ENCODE results near the gene MRTO4.
"Not testable (repeated sequence)": the region's sequence is repeated elsewhere in the genome, so short reads cannot be mapped to it uniquely, and the experiment has no call there.

The MRTO4 gene

DNA sequence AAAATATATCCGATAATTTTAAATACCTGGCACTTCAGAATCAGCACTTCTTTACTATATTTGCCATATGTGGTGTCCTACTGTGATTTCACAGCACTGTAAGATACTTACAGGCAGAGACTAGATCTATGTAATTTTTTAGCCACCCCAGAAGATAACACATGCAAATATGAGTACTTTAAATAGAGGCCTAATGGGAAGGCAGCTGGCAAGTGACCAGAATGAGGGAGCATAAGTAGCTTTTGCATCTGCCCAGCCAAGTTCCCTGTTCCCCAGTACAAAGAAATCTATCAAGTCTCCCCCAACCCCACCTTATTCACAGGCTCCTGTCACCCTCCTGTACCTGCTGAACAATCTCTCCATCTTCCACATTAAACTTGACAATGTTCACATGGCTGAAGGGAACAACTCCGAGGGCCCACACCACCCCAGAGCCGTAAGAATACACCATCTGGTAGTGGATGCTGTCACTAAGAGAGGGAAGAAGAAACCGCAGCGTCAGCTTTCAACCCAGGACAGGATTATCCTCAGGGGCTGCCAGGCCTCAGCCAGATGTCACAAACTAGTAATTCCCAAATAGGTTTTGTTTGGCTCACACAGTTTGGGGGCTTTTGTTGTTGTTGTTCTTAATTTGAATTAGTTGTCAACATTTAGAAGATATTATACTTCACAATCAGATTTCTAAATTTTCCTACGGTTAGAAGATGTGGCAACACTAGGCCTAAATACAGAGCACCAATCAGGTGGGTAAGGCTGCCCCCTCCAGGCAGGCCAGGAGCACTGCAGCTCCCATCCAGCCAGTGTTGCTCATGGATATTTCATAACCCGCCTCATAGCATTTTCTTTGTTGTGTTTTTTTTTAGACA, 10.7 kb upstream of the MRTO4 start:
- no peaks in the 10 kb centered on the region for H3K4me1 Mint-ChIP-seq
- ATAC-seq (replicated peaks): peak; percentile 84 to 92
- peak; percentile 31 for DNase-seq
- H3K36me3 Mint-ChIP-seq: peaks cover 48 to 61% of the 10 kb centered on the region in 2 donors
- H3K27me3 Mint-ChIP-seq: no peaks in the 10 kb centered on the region
- no peak overlapping the region for H3K27ac Mint-ChIP-seq
- H3K9me3 Mint-ChIP-seq: no peaks in the 10 kb centered on the region
- H3K4me3 Mint-ChIP-seq: no peak overlapping the region

DNA sequence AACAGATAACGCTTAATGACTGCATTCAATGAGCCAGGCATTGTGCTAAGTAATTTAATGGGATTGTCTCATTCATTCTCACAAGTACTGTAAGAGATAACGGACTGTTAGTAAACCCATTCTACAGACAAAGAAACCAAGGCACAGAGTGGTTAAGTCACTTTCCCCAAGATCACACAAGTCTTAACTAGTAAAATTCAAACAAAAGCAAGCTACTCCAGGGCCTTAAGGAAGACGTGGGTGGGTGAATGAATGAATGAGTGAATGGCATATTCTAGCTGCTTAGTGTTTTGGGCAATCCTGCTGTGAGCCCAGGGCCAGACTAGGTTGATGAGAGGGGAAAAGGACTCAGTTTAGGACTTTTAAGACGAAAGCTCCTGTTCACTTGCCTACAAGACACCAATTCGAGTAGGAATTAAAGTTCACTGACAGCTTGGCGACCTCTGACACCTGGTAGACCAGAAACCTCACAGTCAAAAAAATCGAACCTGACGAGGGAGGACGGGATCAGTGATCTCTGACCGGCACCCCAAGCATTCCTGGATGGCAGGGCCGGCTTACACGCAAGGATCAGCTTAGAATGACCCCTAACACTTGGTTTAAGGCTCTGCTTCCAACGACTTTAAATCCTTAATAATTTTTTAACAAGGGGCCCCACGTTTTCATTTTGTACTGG, 838 bp upstream of the MRTO4 start:
- peaks cover 22 to 30% of the 10 kb centered on the region in 2 donors for H3K4me1 Mint-ChIP-seq
- no peaks in the 10 kb centered on the region for H3K27me3 Mint-ChIP-seq
- no peak for DNase-seq
- peak overlapping the region; percentile 98 for H3K4me3 Mint-ChIP-seq
- peak overlapping the region; percentile 99 for H3K27ac Mint-ChIP-seq
- H3K36me3 Mint-ChIP-seq: peaks cover 6 to 23% of the 10 kb centered on the region in 2 donors
- no peaks in the 10 kb centered on the region for H3K9me3 Mint-ChIP-seq
- ATAC-seq (replicated peaks): no peak

DNA sequence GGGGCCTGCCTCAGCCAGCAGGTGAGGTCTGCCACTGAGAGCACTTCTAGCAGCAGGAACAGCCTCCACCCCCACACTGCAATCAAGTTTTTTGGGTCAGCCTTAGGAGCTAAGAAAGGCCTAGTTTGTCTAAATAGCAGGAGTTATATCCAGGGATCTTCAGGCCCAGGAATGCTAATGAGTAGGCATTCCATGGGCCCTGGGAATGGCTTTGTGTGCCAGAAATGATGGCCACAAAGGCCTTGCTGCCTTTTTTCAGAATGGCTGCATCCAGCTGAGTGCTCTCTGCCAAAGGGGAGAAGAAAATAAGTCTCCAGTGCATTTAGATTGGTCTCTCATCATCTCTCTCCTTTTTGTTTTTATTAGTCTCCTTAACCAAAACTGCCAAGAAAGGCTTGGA, 2.8 kb downstream of the MRTO4 start:
- Mint-ChIP-seq H3K27ac (peak overlapping the region; percentile 76), H3K4me3 (no peak overlapping the region), H3K27me3 (no peaks in the 10 kb centered on the region), H3K4me1 (peaks cover 27 to 30% of the 10 kb centered on the region in 2 donors), H3K36me3 (peaks cover 26 to 44% of the 10 kb centered on the region in 2 donors), H3K9me3 (no peaks in the 10 kb centered on the region)
- DNase-seq (no peak), ATAC-seq (replicated peaks) (no peak)

DNA sequence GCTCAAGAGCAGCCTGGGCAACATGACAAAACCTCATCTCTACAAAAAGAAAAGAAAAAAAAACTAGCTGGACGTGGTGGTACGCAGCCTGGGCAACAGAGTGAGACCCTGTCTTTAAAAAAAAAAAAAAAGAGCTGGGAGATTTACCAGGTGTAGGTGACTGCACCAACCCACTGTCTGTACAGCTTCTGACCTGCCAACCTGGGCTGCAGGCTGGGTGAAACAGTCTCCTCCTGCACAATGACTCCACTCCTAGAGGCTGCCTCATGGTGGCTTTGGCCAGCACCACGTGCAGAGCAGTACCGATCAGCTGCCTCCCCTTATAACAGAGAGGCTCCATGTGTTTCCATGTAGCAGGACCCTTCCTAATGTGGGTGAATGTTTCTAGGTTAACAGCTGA, 3.7 kb downstream of the MRTO4 start:
- Mint-ChIP-seq H3K4me1 (peaks cover 26 to 30% of the 10 kb centered on the region in 2 donors), H3K27ac (no peak overlapping the region), H3K36me3 (peaks cover 33 to 53% of the 10 kb centered on the region in 2 donors), H3K27me3 (no peaks in the 10 kb centered on the region), H3K9me3 (no peaks in the 10 kb centered on the region), H3K4me3 (no peak overlapping the region)
- ATAC-seq (replicated peaks) (no peak), DNase-seq (no peak)

DNA sequence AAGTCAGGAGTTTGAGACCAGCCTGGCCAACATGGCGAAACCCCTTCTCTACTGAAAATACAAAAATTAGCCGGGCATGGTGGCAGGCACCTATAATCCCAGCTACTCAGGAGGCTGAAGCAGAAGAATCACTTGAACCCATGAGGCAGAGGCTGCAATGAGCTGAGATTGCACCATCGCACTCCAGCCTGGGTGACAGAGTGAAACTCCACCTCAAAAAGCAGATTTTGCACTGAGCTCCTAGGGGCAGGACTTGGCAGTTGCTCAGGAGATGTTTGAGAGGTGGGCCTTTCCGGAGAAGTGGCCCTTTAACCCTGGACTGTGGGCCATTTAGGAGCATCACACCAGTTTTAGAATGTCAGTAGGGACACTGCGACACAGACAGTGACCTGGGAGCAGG, 4.7 kb downstream of the MRTO4 start:
- H3K27me3 Mint-ChIP-seq; DNase-seq; H3K27ac Mint-ChIP-seq; H3K4me3 Mint-ChIP-seq; H3K9me3 Mint-ChIP-seq; ATAC-seq (replicated peaks): not testable (repeated sequence)
- Mint-ChIP-seq H3K36me3 (peaks cover 36 to 57% of the 10 kb centered on the region in 2 donors), H3K4me1 (peaks cover 22 to 27% of the 10 kb centered on the region in 2 donors)

DNA sequence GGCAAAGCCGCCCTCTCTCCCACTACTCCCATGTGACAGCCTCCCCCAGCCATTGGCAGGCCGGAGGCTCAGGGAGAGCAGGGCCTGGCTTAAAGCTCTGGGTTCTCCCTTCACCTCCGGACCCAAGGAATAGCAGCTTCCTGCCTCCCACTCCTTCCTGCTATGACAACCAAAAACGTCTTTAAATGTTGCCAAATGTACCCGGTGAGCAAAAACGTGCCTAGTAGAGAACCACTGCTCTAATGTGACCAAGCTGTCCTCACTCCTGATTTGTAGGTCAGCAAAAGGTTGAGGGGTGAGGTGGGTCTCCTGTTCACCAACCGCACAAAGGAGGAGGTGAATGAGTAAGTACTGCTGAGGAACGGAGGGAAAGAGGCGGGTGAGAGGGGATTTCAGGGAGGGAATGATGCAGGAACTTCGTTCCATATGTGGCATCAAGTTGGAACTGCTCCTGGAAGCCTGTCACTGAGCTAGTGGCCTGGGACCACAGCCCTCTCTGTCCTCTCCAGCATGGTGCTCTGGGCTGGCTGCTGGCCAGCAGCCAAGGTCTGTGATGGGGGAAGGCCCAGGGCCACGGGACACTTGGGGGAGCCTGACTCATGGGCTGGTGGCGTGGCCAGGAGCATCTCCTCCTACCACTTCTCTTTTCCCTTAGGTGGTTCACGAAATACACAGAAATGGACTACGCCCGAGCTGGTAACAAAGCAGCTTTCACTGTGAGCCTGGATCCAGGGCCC, 5.7 kb downstream of the MRTO4 start:
- Mint-ChIP-seq H3K27me3 (no peaks in the 10 kb centered on the region), H3K4me1 (peaks cover 20 to 27% of the 10 kb centered on the region in 2 donors), H3K9me3 (no peaks in the 10 kb centered on the region), H3K27ac (peak overlapping the region; percentile 73), H3K4me3 (no peak overlapping the region), H3K36me3 (peaks cover 36 to 53% of the 10 kb centered on the region in 2 donors)
- ATAC-seq (replicated peaks) (peak; percentile 42 to 45), DNase-seq (no peak)

DNA sequence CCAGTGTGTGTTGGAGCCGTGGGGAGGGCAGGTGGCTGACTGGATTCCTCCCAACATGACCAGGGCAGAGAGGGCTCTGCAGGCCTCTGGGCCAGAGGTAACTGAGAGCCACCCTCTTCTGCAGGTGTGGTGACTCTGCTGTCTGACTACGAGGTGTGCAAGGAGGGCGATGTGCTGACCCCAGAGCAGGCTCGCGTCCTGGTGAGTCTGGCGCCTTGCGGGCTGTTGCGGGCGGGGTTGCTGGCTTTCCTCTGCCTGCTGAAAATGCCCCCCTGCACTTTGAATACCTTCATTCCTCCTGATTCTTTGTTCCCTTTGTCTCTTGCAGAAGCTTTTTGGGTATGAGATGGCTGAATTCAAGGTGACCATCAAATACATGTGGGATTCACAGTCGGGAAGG, 6.7 kb downstream of the MRTO4 start:
- DNase-seq (no peak), ATAC-seq (replicated peaks) (no peak)
- peak overlapping the region; percentile 73 for H3K27ac Mint-ChIP-seq
- H3K9me3 Mint-ChIP-seq: no peaks in the 10 kb centered on the region
- H3K27me3 Mint-ChIP-seq: no peaks in the 10 kb centered on the region
- no peak overlapping the region for H3K4me3 Mint-ChIP-seq
- H3K36me3 Mint-ChIP-seq: peaks cover 36 to 47% of the 10 kb centered on the region in 2 donors
- peaks cover 14 to 20% of the 10 kb centered on the region in 2 donors for H3K4me1 Mint-ChIP-seq

DNA sequence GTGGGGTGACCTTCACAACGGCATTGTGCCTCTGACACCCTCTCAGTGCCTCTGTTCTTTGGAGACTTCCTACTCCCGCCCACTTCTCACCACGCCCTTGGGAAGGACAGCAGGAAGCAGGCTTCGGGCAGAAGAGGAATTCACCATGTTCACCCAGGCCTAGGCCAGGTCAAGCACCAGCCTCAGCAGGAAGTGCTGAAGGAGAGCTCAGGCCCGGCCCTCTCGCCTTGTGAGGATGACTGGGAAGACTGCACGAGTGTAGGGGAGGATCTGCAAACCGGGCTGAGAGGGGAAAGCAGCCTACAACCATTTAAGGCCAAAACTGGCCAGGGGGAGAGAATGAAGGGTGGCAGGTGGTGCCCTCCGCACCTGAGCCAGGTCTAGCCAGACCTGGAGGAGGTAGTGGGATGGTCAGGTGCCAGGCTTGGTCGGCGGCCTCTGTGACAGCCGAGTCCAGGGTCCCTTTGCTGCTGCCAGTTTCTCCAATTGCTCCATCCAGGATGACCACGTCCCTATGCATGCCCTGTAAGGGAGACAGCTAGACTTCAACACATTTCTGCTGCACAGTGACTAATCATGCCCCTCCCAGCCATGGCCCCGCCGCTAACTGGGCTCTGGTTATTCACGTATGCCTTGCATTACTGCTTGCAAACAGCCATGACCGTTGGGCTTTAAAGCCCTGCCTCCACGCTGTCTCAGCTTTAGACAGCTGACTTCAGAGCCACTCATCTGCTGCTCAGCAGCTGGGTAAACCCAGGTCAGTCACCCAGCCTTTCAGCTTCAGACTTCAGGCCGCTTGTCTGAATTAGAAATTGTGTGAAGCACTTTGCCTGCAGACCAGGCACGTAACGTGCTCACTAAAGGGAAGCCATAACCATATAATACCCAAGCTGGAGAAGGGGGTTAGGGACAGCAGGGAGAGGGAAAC, 8.9 kb downstream of the MRTO4 start:
- Mint-ChIP-seq H3K27ac (peak overlapping the region; percentile 20), H3K4me1 (peaks cover 5% of the 10 kb centered on the region in 2 donors), H3K9me3 (no peaks in the 10 kb centered on the region), H3K27me3 (no peaks in the 10 kb centered on the region), H3K4me3 (no peak overlapping the region), H3K36me3 (peaks cover 30 to 36% of the 10 kb centered on the region in 2 donors)
- DNase-seq (no peak), ATAC-seq (replicated peaks) (no peak)

DNA sequence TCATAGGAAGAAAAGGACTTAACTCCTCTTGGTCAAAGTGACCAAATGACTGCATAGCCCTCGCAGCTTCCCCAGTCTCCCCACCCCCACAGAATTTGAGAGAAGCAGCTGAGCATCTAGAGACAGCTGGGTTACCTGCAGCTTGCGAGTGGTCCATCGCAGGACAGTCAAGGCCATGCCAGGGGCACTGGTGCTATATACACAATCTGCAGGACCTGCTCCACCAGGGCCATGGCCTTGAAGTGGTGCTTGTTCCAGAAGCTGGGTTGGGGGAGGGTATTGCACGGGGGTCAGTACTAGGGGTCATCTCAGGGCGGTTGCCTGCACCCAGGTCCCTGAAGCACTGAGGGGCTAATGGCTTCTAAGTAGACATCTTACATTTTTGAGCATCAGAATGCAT, 10.4 kb downstream of the MRTO4 start:
- ATAC-seq (replicated peaks) (no peak), DNase-seq (no peak)
- H3K9me3 Mint-ChIP-seq: no peaks in the 10 kb centered on the region
- H3K4me3 Mint-ChIP-seq: no peak overlapping the region
- no peak overlapping the region for H3K27ac Mint-ChIP-seq
- H3K4me1 Mint-ChIP-seq: peaks cover 3 to 5% of the 10 kb centered on the region in 2 donors
- peaks cover 28% of the 10 kb centered on the region in 2 donors for H3K36me3 Mint-ChIP-seq
- no peaks in the 10 kb centered on the region for H3K27me3 Mint-ChIP-seq

DNA sequence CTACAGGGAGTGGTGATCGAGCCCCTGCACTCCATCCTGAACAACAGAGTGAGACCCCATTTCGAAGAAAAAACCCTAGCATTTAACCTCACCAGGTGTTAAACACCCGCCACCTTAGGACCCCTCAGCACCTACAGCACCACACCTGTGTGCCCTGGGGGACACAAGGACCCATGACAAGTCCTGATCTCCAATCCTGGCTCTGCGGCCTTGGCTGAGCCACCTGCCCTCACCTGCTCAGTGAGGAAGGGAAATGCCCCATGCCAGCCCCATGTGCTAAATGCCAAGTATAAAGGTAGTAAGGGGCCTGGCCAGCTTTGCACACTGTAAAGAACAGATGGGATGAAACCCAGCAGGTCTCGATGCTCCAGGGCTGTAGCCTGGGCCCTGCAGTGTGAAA, 11.1 kb downstream of the MRTO4 start:
- peaks cover 21 to 23% of the 10 kb centered on the region in 2 donors for H3K36me3 Mint-ChIP-seq
- no peaks in the 10 kb centered on the region for H3K9me3 Mint-ChIP-seq
- no peak overlapping the region for H3K27ac Mint-ChIP-seq
- H3K4me1 Mint-ChIP-seq: peaks cover 0 to 5% of the 10 kb centered on the region in 2 donors
- H3K27me3 Mint-ChIP-seq: no peaks in the 10 kb centered on the region
- ATAC-seq (replicated peaks) (no peak), DNase-seq (no peak)
- no peak overlapping the region for H3K4me3 Mint-ChIP-seq

DNA sequence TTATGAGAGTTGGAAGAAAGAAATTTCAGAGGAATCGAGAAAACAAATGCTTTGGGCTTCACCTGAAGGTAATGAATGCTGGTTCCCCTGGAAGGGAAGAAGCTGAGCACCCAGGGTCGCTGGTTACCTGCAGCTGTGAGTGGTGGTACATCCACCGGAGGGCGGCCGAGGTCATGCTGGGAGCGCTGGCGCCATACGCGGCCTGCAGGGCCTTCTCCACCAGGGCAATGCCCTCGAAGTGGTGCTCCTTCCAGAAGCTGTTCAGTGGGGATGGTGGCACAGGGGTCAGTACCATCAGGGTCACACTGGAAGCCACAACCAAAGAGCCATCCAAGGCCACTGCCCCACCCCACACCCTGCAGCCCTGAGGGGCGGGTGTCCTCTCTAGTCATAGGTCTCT, 16.8 kb downstream of the MRTO4 start:
- DNase-seq (no peak), ATAC-seq (replicated peaks) (no peak)
- Mint-ChIP-seq H3K27ac (no peak overlapping the region), H3K27me3 (peaks cover 8 to 13% of the 10 kb centered on the region in 2 donors), H3K36me3 (peaks cover 4 to 5% of the 10 kb centered on the region in 2 donors), H3K9me3 (no peaks in the 10 kb centered on the region), H3K4me3 (no peak overlapping the region), H3K4me1 (no peaks in the 10 kb centered on the region)

DNA sequence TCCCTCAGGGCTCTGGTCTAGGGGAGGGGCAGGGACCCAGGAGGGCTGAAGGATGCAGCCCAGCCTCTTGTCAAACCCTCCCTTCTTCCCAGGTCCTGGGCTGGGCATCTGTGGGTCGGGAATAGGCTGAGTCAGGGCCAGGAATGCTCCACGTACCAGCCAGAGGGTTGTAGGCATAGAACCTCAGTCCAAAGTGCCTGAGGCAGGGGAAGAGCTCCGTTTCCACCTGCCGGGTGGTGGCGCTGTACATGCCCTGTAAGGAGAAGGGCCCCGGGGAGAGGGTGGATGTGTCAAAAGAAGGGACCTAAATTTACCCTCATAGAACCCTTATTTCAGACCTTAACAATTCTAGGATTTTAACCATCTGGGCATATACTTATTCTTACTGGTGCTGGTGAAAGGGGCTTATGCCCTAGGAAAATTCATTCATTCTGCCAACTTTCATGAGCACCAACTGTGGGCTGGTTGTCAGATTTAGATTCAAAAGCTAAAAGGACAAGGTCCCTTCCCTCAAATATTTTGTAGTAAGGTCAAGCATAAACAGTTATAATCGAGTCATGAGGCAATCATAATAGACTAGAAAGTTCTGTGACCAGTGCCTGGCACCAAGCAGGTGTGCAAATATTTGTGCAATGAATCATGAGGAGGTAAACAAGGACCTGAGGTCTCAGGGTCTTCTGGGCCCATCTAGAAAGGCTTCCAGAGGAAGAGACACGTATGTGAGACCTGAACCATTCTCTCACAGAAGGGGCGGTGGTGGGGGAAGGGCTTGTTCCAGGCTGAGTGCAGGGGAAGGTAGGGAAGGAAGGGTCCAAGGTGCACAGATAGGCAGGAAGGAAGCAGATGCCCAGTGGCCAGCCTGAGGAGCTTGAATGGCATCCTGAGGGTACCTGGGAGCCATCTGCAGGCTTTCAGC, 18.1 kb downstream of the MRTO4 start:
- H3K27ac Mint-ChIP-seq; H3K9me3 Mint-ChIP-seq; H3K4me3 Mint-ChIP-seq; ATAC-seq (replicated peaks); H3K4me1 Mint-ChIP-seq; DNase-seq: not testable (repeated sequence)
- Mint-ChIP-seq H3K36me3 (peaks cover 6 to 10% of the 10 kb centered on the region in 2 donors), H3K27me3 (peaks cover 15 to 22% of the 10 kb centered on the region in 2 donors)

DNA sequence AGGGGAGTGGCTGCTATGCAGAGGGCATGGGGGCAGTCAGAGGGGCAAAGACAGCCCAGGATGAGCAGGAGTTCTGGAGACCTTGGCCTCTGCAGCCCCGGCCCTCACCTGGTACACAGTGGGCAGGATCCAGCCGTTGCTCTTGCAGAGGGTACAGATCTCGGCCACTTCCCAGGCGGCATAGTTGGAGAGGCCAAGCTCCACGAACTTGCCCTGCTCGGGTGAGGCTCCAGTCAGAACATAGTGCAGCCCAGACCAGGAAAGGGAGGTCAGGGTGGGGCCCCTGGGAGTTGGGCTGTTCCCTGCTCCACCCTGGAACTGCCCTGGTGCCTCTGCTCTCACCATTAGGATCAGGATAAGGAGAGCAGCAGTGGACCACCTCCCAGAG, 18.7 kb downstream of the MRTO4 start:
- not testable (repeated sequence) for H3K4me1 Mint-ChIP-seq; DNase-seq; H3K4me3 Mint-ChIP-seq; H3K9me3 Mint-ChIP-seq; ATAC-seq (replicated peaks); H3K27ac Mint-ChIP-seq
- H3K27me3 Mint-ChIP-seq: peaks cover 15 to 23% of the 10 kb centered on the region in 2 donors
- peaks cover 6 to 11% of the 10 kb centered on the region in 2 donors for H3K36me3 Mint-ChIP-seq

All from stimulated activated naive B cell treated with anti-CD40 and anti-IgM and Interleukin-4, amounts not matched to agents 10 μg/mL and 1 μg/mL and 100 μg/mL, for 72 hours (primary cell).